Measurements from ENCODE around the gene FHOD3.

DNA sequence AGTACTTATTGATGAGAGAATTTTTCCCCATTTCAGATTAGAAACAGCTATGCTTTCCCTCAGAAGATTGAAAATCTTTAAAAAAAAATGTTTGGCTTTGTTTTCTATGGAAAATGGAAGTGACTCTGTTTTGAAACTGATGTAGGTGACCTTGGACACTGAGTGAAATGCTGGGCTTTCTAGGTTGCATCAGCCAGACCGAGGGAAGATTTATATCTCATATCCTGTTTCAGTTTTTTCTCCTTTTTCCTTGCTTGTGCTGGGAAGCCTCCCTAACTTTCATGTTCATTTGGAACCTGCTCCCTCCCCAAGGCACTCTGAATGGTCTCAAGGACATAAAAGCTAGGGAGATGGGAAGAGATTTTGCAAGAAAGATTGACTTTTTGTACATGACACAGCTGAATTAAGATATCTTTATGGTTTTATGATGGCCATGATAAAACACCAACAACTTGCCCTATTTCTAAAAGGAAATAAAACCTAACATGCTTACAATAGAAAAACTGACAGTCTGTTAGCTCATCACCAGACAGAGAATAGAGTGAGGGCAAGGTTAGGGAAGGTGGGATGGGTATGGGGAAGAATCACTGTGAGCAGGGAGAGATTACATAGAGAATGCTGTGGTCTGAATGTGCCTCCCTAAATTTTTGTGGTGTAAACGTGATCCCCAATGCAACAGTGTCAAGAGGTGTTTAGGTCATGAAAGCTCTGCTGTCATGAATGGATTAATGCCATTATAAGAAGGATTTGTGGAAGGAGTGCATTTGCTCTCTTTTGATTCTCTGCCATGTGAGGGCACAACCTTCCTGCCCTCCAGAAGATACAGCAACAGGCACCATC lies 281.6 kb downstream of the FHOD3 start:
- TF ChIP-seq, protein P1, sequence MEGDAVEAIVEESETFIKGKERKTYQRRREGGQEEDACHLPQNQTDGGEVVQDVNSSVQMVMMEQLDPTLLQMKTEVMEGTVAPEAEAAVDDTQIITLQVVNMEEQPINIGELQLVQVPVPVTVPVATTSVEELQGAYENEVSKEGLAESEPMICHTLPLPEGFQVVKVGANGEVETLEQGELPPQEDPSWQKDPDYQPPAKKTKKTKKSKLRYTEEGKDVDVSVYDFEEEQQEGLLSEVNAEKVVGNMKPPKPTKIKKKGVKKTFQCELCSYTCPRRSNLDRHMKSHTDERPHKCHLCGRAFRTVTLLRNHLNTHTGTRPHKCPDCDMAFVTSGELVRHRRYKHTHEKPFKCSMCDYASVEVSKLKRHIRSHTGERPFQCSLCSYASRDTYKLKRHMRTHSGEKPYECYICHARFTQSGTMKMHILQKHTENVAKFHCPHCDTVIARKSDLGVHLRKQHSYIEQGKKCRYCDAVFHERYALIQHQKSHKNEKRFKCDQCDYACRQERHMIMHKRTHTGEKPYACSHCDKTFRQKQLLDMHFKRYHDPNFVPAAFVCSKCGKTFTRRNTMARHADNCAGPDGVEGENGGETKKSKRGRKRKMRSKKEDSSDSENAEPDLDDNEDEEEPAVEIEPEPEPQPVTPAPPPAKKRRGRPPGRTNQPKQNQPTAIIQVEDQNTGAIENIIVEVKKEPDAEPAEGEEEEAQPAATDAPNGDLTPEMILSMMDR (IDR thresholded peaks at IDR 0.05; ENCODE audit: insufficient read depth, low read length): no peak
- TF ChIP-seq POLR2AphosphoS5 (IDR thresholded peaks at IDR 0.05; ENCODE audit: low read depth) (no peak), GABPA (IDR thresholded peaks at IDR 0.05; ENCODE audit: low read depth) (no peak)
- TF ChIP-seq, protein P2, sequence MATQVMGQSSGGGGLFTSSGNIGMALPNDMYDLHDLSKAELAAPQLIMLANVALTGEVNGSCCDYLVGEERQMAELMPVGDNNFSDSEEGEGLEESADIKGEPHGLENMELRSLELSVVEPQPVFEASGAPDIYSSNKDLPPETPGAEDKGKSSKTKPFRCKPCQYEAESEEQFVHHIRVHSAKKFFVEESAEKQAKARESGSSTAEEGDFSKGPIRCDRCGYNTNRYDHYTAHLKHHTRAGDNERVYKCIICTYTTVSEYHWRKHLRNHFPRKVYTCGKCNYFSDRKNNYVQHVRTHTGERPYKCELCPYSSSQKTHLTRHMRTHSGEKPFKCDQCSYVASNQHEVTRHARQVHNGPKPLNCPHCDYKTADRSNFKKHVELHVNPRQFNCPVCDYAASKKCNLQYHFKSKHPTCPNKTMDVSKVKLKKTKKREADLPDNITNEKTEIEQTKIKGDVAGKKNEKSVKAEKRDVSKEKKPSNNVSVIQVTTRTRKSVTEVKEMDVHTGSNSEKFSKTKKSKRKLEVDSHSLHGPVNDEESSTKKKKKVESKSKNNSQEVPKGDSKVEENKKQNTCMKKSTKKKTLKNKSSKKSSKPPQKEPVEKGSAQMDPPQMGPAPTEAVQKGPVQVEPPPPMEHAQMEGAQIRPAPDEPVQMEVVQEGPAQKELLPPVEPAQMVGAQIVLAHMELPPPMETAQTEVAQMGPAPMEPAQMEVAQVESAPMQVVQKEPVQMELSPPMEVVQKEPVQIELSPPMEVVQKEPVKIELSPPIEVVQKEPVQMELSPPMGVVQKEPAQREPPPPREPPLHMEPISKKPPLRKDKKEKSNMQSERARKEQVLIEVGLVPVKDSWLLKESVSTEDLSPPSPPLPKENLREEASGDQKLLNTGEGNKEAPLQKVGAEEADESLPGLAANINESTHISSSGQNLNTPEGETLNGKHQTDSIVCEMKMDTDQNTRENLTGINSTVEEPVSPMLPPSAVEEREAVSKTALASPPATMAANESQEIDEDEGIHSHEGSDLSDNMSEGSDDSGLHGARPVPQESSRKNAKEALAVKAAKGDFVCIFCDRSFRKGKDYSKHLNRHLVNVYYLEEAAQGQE (IDR thresholded peaks at IDR 0.05; ENCODE audit: insufficient replicate concordance, low read depth): no peak
